ENCODE data around the gene PRKCH. TPM values are rescaled to one million over a fixed set of nuclear protein-coding genes. Genes with fewer than 3 reads are reported as not detected.

Gene PRKCH
- total RNA-seq, 1 experiment from 2014 or later: 10.3 TPM

- Mint-ChIP-seq H3K4me1 (peaks cover 20% of the 10 kb centered on the region), H3K36me3 (no peaks in the 10 kb centered on the region), H3K4me3 (no peak overlapping the region), H3K9me3 (no peaks in the 10 kb centered on the region), H3K27me3 (ENCODE audit: low read depth) (no peaks in the 10 kb centered on the region), H3K27ac (peak overlapping the region; percentile 14)
- DNase-seq (ENCODE audit: low spot score) (no peak), ATAC-seq (peak; percentile 47)
- ChIA-PET CTCF (interaction anchor here (0.6 to 1.1 kb wide), 4 partner anchors 9 to 358 kb away, joined by 3 to 4 read pairs (median 3); no protein-coding TSS in a partner anchor), POLR2A (interaction anchor here (1.0 kb wide), 1 partner anchor 16 kb away, joined by 3 read pairs; no protein-coding TSS in a partner anchor)
- TF ChIP-seq PRDM15 (CRISPR knock-in tag; IDR thresholded peaks at IDR 0.05): no peak
- TF ChIP-seq FOXJ3 (CRISPR knock-in tag; IDR thresholded peaks at IDR 0.05; ENCODE audit: borderline replicate concordance): no peak
- TF ChIP-seq IRF2 (CRISPR knock-in tag; IDR thresholded peaks at IDR 0.05; ENCODE audit: borderline replicate concordance, low read depth): no peak
- no peak for TF ChIP-seq ETV6 (CRISPR knock-in tag; IDR thresholded peaks at IDR 0.05)
- no peak for TF ChIP-seq ERG (CRISPR knock-in tag; IDR thresholded peaks at IDR 0.05)
- TF ChIP-seq ELF4 (CRISPR knock-in tag; IDR thresholded peaks at IDR 0.05; ENCODE audit: low read depth): no peak
- TF ChIP-seq ZNF425 (CRISPR knock-in tag; conservative IDR thresholded peaks at IDR 0.05): no peak
- no peak for TF ChIP-seq SOX15 (CRISPR knock-in tag; IDR thresholded peaks at IDR 0.05)
- no peak for TF ChIP-seq GRHL2 (CRISPR knock-in tag; IDR thresholded peaks at IDR 0.05; ENCODE audit: insufficient replicate concordance, severe bottlenecking)
- TF ChIP-seq MLX (CRISPR knock-in tag; IDR thresholded peaks at IDR 0.05): no peak
Measured at GRCh38 chr14:61479746-61480502, 158.5 kb downstream of the PRKCH start.

- Mint-ChIP-seq H3K27ac (no peak overlapping the region; the same call in 1 of the 2 replicates), H3K4me3 (no peak overlapping the region), H3K4me1 (peaks cover 25% of the 10 kb centered on the region), H3K9me3 (no peaks in the 10 kb centered on the region), H3K27me3 (ENCODE audit: low read depth) (no peaks in the 10 kb centered on the region; the same call in 1 of the 2 replicates), H3K36me3 (no peaks in the 10 kb centered on the region)
- ChIA-PET POLR2A (interaction anchor here (1.0 kb wide), 1 partner anchor 15 kb away, joined by 3 read pairs; no protein-coding TSS in a partner anchor), CTCF (interaction anchor here (0.6 to 1.0 kb wide), 2 partner anchors 10 kb away, joined by 3 to 4 read pairs; no protein-coding TSS in a partner anchor)
- no peak for ATAC-seq
- DNase-seq (ENCODE audit: low spot score): no peak
- TF ChIP-seq AFF4 (CRISPR knock-in tag; IDR thresholded peaks at IDR 0.05; ENCODE audit: borderline replicate concordance) (no peak), USF2 (CRISPR knock-in tag; IDR thresholded peaks at IDR 0.05) (no peak), IRF2 (CRISPR knock-in tag; IDR thresholded peaks at IDR 0.05; ENCODE audit: borderline replicate concordance, low read depth) (no peak), ZBTB21 (CRISPR knock-in tag; IDR thresholded peaks at IDR 0.05; ENCODE audit: borderline replicate concordance) (no peak), MLX (CRISPR knock-in tag; IDR thresholded peaks at IDR 0.05) (no peak), NR2C2 (CRISPR knock-in tag; IDR thresholded peaks at IDR 0.05) (no peak)
Measured at GRCh38 chr14:61480704-61481285, 159.4 kb downstream of the PRKCH start.

All from WTC11 (cell line).